CD8-positive, alpha-beta memory T cell (primary cell): Measurements from ENCODE around the gene PKD1L1. TPM values are rescaled to one million over a fixed set of nuclear protein-coding genes. Genes with fewer than 3 reads are reported as not detected.

Source experiments
- CTCF ChIA-PET: fragments of 350-600 bp; sonication (Branson Sonifier 250); formaldehyde crosslinking; loops from one replicate; lab custom pipeline; 2021; ENCODE audit warnings: antibody characterized with exemption; lab: Charles Lee
- POLR2A ChIA-PET: fragments of 350-600 bp; sonication (Branson Sonifier 250); formaldehyde crosslinking; loops from one replicate; lab custom pipeline; 2021; ENCODE audit warnings: antibody characterized with exemption; lab: Charles Lee
- DNase-seq, 5 donors: peaks; one replicate each; pipeline versions ENCODE4 v3.0.0 to v3.0.0-alpha.2; 2020 to 2022; ENCODE audit warnings: mixed read lengths in 1 of 5
- H3K27ac ChIP-seq: one replicate; pipeline ENCODE4 v1.7.0; 2013; ENCODE audit warnings: low read depth, mild to moderate bottlenecking, low read length, moderate library complexity
- H3K27me3 ChIP-seq: 2 replicates; pipeline ENCODE4 v1.7.0; 2013; ENCODE audit warnings: low read length, mild to moderate bottlenecking; ENCODE audit not compliant: insufficient read depth, poor library complexity, severe bottlenecking
- H3K36me3 ChIP-seq: 2 replicates; pipeline ENCODE4 v1.7.0; 2013; ENCODE audit warnings: mild to moderate bottlenecking, low read length, moderate library complexity; ENCODE audit not compliant: insufficient read depth
- H3K4me1 ChIP-seq: 2 replicates; pipeline ENCODE4 v1.7.0; 2013; ENCODE audit warnings: mild to moderate bottlenecking, low read length, moderate library complexity; ENCODE audit not compliant: insufficient read depth
- H3K4me3 ChIP-seq: 2 replicates; pipeline ENCODE4 v1.7.0; 2013; ENCODE audit warnings: mild to moderate bottlenecking, low read length
- H3K9me3 ChIP-seq: 2 replicates; pipeline ENCODE4 v1.7.0; 2013; ENCODE audit warnings: mild to moderate bottlenecking, low read length
- H3K27ac Mint-ChIP-seq, 8 donors: one replicate each; pipeline ENCODE4 v1.8.0; 2020 to 2021; ENCODE audit warnings: mixed read lengths in 8 of 8, mild to moderate bottlenecking in 6 of 8, inconsistent platforms in 3 of 8, moderate library complexity in 3 of 8
- H3K27me3 Mint-ChIP-seq, 2 donors: one replicate each; pipeline ENCODE4 v1.8.0; 2020 to 2021; ENCODE audit warnings: mixed read lengths in 2 of 2, mild to moderate bottlenecking in 1 of 2, moderate library complexity in 1 of 2
- H3K36me3 Mint-ChIP-seq, 3 donors: one replicate each; pipeline ENCODE4 v1.8.0; 2020 to 2021; ENCODE audit warnings: mixed read lengths in 3 of 3, inconsistent platforms in 1 of 3, mild to moderate bottlenecking in 1 of 3
- H3K4me1 Mint-ChIP-seq, 3 donors: one replicate each; pipeline ENCODE4 v1.8.0; 2020 to 2021; ENCODE audit warnings: mixed read lengths in 3 of 3, inconsistent platforms in 1 of 3, mild to moderate bottlenecking in 1 of 3
- H3K4me3 Mint-ChIP-seq, 7 donors: one replicate each; pipeline ENCODE4 v1.8.0; 2020 to 2021; ENCODE audit warnings: mixed read lengths in 7 of 7, mild to moderate bottlenecking in 6 of 7, moderate library complexity in 4 of 7, inconsistent platforms in 2 of 7
- H3K9me3 Mint-ChIP-seq, 5 donors: one replicate each; pipeline ENCODE4 v1.8.0; 2020 to 2022; ENCODE audit warnings: mixed read lengths in 5 of 5, mild to moderate bottlenecking in 3 of 5, moderate library complexity in 2 of 5, inconsistent platforms in 1 of 5
- polyA plus RNA-seq: library from polyadenylated mRNA; unstranded; fragments of 300-500 nt; fragmentation: Illumina TruSeq; gene quantifications from one replicate; pipeline ENCODE4 v1.2.3, GENCODE V29; 2021
- total RNA-seq, 2 experiments: library from RNA; stranded (reverse); gene quantifications; one replicate each; pipeline ENCODE4 v1.2.3, GENCODE V29; 2021

Gene PKD1L1
- total and polyA plus RNA-seq, 3 experiments from 2014 or later = 0.02 to 0.18 (median 0.18) TPM

DNA sequence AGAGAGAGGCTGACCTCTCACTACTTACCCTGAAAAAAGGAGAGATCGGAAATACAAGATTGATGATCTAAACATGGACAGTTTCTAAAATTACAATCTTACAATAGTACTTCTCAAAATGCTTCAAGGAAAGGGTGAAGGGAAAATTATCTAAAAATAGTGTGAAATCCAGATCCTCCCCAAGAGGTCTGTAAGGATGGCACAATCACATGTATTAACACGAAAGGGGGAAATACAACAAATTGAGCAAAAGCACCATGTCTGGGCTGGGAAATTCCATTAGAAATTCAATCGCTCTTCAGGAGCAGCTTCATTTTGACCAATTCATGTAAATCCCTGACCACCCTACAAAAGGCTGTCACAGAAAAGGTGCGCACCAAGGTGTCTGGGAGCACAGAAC lies 67.0 kb downstream of the PKD1L1 start:
- Histone ChIP-seq H3K27ac (no peak overlapping the region), H3K4me1 (no peaks in the 10 kb centered on the region), H3K27me3 (no peaks in the 10 kb centered on the region), H3K36me3 (no peaks in the 10 kb centered on the region), H3K4me3 (no peak overlapping the region), H3K9me3 (no peaks in the 10 kb centered on the region)
- no peaks in the 10 kb centered on the region for H3K27me3 Mint-ChIP-seq
- no peaks in the 10 kb centered on the region for H3K36me3 Mint-ChIP-seq
- peaks cover 0 to 2% (median 0%) of the 10 kb centered on the region in 5 donors for H3K9me3 Mint-ChIP-seq
- POLR2A ChIA-PET = no interaction called here
- no peak for DNase-seq
- no peak overlapping the region for H3K27ac Mint-ChIP-seq
- CTCF ChIA-PET = no interaction called here
- H3K4me3 Mint-ChIP-seq = no peak overlapping the region
- H3K4me1 Mint-ChIP-seq = no peaks in the 10 kb centered on the region

GRCh38 chr7:47878662-47879061 lies 69.6 kb downstream of the PKD1L1 start:
- Mint-ChIP-seq H3K36me3 (no peaks in the 10 kb centered on the region), H3K27ac (no peak overlapping the region), H3K4me1 (no peaks in the 10 kb centered on the region), H3K4me3 (no peak overlapping the region), H3K27me3 (no peaks in the 10 kb centered on the region), H3K9me3 (no peaks in the 10 kb centered on the region)
- CTCF ChIA-PET = no interaction called here
- Histone ChIP-seq H3K27ac (no peak overlapping the region), H3K4me1 (no peaks in the 10 kb centered on the region), H3K4me3 (no peak overlapping the region), H3K36me3 (no peaks in the 10 kb centered on the region), H3K27me3 (no peaks in the 10 kb centered on the region), H3K9me3 (no peaks in the 10 kb centered on the region)
- no peak for DNase-seq
- POLR2A ChIA-PET = no interaction called here

DNA sequence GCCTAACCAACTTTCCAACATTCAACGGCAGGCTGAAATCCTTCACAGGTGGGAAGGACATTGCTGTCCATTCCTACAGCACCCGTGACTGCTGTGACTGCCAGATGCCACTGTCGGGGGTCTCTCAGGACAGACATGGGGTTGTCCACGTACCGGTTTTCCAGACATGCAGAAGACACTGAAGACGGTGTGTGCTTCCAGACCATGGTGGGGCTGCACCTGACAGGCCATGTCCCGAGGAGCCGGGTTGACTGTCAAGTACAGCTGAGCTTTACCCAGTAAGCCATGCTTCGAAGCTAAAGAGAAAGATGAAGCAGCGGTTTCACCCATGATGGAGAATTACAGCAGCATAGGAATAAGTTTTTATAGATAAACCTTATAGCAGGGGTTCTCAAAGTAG lies 70.9 kb downstream of the PKD1L1 start:
- CTCF ChIA-PET = no interaction called here
- H3K9me3 ChIP-seq = no peaks in the 10 kb centered on the region

GRCh38 chr7:47875998-47876744 lies 72.1 kb downstream of the PKD1L1 start:
- H3K4me3 Mint-ChIP-seq = no peak overlapping the region
- no peaks in the 10 kb centered on the region for H3K9me3 ChIP-seq
- no peak for DNase-seq
- no peaks in the 10 kb centered on the region for H3K4me1 Mint-ChIP-seq
- H3K4me3 ChIP-seq = no peak overlapping the region
- H3K27ac ChIP-seq = no peak overlapping the region
- no peaks in the 10 kb centered on the region for H3K36me3 ChIP-seq
- H3K9me3 Mint-ChIP-seq = no peaks in the 10 kb centered on the region
- no peaks in the 10 kb centered on the region for H3K36me3 Mint-ChIP-seq
- CTCF ChIA-PET = no interaction called here
- no peaks in the 10 kb centered on the region for H3K27me3 Mint-ChIP-seq
- H3K27ac Mint-ChIP-seq = no peak overlapping the region
- POLR2A ChIA-PET = no interaction called here
- H3K4me1 ChIP-seq = no peaks in the 10 kb centered on the region
- H3K27me3 ChIP-seq = no peaks in the 10 kb centered on the region

More for the DNA sequence above, 70.9 kb downstream of the PKD1L1 start:
- H3K36me3 Mint-ChIP-seq = no peaks in the 10 kb centered on the region
- no peaks in the 10 kb centered on the region for H3K27me3 Mint-ChIP-seq
- H3K27ac Mint-ChIP-seq = no peak overlapping the region
- Histone ChIP-seq H3K27ac (no peak overlapping the region), H3K4me1 (no peaks in the 10 kb centered on the region), H3K36me3 (no peaks in the 10 kb centered on the region), H3K27me3 (no peaks in the 10 kb centered on the region), H3K4me3 (no peak overlapping the region)
- no peak for DNase-seq
- H3K9me3 Mint-ChIP-seq = no peaks in the 10 kb centered on the region
- POLR2A ChIA-PET = no interaction called here
- H3K4me1 Mint-ChIP-seq = no peaks in the 10 kb centered on the region
- no peak overlapping the region for H3K4me3 Mint-ChIP-seq

GRCh38 chr7:47875406-47875805 lies 72.9 kb downstream of the PKD1L1 start:
- Histone ChIP-seq H3K4me1 (no peaks in the 10 kb centered on the region), H3K36me3 (no peaks in the 10 kb centered on the region), H3K9me3 (no peaks in the 10 kb centered on the region), H3K4me3 (no peak overlapping the region), H3K27me3 (no peaks in the 10 kb centered on the region), H3K27ac (no peak overlapping the region)
- Mint-ChIP-seq H3K36me3 (no peaks in the 10 kb centered on the region), H3K27ac (no peak overlapping the region), H3K4me3 (no peak overlapping the region), H3K4me1 (no peaks in the 10 kb centered on the region), H3K9me3 (no peaks in the 10 kb centered on the region), H3K27me3 (no peaks in the 10 kb centered on the region)
- CTCF ChIA-PET = no interaction called here
- DNase-seq = no peak
- POLR2A ChIA-PET = no interaction called here

DNA sequence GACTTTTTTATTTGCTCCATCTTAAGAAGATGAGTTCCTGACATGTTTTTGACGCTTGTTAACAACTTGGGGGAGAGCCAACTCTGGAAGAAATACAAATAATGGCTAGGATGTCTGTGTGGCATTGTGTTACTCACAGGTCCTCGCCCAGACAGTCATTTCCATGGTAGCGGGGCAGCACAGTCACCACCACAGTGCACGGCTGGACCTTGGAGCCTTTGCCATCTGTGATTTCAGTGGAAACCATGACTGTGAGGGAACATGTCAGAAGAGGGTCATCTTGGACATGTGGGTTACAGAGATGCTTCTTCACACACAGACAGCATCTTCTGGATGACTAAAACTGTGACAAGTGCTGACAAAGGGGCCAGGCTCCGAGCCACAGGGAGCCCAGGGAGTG lies 74.5 kb downstream of the PKD1L1 start:
- H3K4me1 ChIP-seq = no peaks in the 10 kb centered on the region
- H3K27ac ChIP-seq = no peak overlapping the region
- ChIA-PET POLR2A (no interaction called here), CTCF (no interaction called here)
- no peak overlapping the region for H3K4me3 ChIP-seq
- H3K36me3 ChIP-seq = no peaks in the 10 kb centered on the region
- Mint-ChIP-seq H3K27ac (no peak overlapping the region), H3K9me3 (no peaks in the 10 kb centered on the region), H3K36me3 (no peaks in the 10 kb centered on the region), H3K4me3 (no peak overlapping the region), H3K4me1 (no peaks in the 10 kb centered on the region), H3K27me3 (no peaks in the 10 kb centered on the region)
- H3K27me3 ChIP-seq = no peaks in the 10 kb centered on the region
- no peak for DNase-seq
- H3K9me3 ChIP-seq = no peaks in the 10 kb centered on the region

GRCh38 chr7:47867286-47867685 lies 81.0 kb downstream of the PKD1L1 start:
- Histone ChIP-seq H3K27ac (no peak overlapping the region), H3K4me1 (no peaks in the 10 kb centered on the region), H3K36me3 (no peaks in the 10 kb centered on the region), H3K4me3 (no peak overlapping the region), H3K9me3 (no peaks in the 10 kb centered on the region), H3K27me3 (no peaks in the 10 kb centered on the region)
- no peaks in the 10 kb centered on the region for H3K9me3 Mint-ChIP-seq
- H3K4me3 Mint-ChIP-seq = no peak overlapping the region
- ChIA-PET CTCF (no interaction called here), POLR2A (no interaction called here)
- peaks cover 0 to 2% of the 10 kb centered on the region in 2 donors for H3K27me3 Mint-ChIP-seq
- H3K4me1 Mint-ChIP-seq = no peaks in the 10 kb centered on the region
- DNase-seq = no peak
- no peak overlapping the region for H3K27ac Mint-ChIP-seq
- no peaks in the 10 kb centered on the region for H3K36me3 Mint-ChIP-seq

DNA sequence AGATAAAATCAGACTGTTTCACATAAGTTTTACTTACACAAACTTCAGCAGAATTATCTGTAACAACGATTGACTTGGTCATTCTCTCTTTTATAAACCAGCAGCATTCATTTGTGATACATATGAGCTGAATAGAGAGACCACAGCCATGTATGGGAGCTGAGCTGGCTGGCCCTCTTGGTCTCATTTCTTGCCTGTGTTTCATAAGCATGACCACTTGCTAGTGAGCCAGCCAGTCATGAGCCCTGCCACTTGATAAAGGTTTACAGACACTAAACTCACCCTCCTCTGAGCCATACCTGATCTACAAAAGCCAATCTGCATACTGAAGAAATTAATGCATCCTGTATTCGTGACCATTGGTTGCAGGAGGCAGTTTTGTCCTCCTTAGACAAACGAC lies 82.1 kb downstream of the PKD1L1 start:
- Mint-ChIP-seq H3K4me1 (no peaks in the 10 kb centered on the region), H3K36me3 (no peaks in the 10 kb centered on the region), H3K4me3 (no peak overlapping the region), H3K27me3 (peaks cover 0 to 2% of the 10 kb centered on the region in 2 donors), H3K9me3 (no peaks in the 10 kb centered on the region), H3K27ac (no peak overlapping the region)
- Histone ChIP-seq H3K27me3 (no peaks in the 10 kb centered on the region), H3K4me3 (no peak overlapping the region), H3K9me3 (no peaks in the 10 kb centered on the region), H3K4me1 (no peaks in the 10 kb centered on the region), H3K27ac (no peak overlapping the region), H3K36me3 (no peaks in the 10 kb centered on the region)
- DNase-seq = no peak
- CTCF ChIA-PET = interaction anchor here (0.7 kb wide), 1 partner anchor 321 kb away, joined by 4 read pairs; no protein-coding TSS in a partner anchor
- POLR2A ChIA-PET = no interaction called here
